Sigmoid colon (tissue), 7 donors: ENCODE results near the gene EPB41L4B. TPM values are rescaled to one million over a fixed set of nuclear protein-coding genes. Genes with fewer than 3 reads are reported as not detected.
"Not testable (repeated sequence)": the region's sequence is repeated elsewhere in the genome, so short reads cannot be mapped to it uniquely, and the experiment has no call there.

Source experiments
- DNase-seq: peaks from one replicate; pipeline ENCODE4 v3.0.0-alpha.2; 2019
- H3K27ac ChIP-seq, 4 donors: fragments of 200-600 bp; sonication (generic); one replicate each; pipeline ENCODE4 v1.5.1; 2016 to 2019; ENCODE audit warnings: mild to moderate bottlenecking in 1 of 4
- H3K27me3 ChIP-seq, 3 donors: fragments of 200-600 bp; sonication (generic); one replicate each; pipeline ENCODE4 v1.5.1; 2019; ENCODE audit warnings: mild to moderate bottlenecking in 1 of 3
- H3K36me3 ChIP-seq, 4 donors: fragments of 200-600 bp; sonication (generic); one replicate each; pipeline ENCODE4 v1.5.1; 2016 to 2019
- H3K4me1 ChIP-seq, 4 donors: fragments of 200-600 bp; sonication (generic); one replicate each; pipeline ENCODE4 v1.5.1; 2017 to 2019
- H3K4me3 ChIP-seq, 4 donors: fragments of 200-600 bp; sonication (generic); one replicate each; pipeline ENCODE4 v1.5.1; 2017 to 2019; ENCODE audit warnings: mild to moderate bottlenecking in 2 of 4, moderate library complexity in 1 of 4
- H3K9me3 ChIP-seq, 4 donors: fragments of 200-600 bp in 3 of 4; sonication (generic) in 3 of 4; one replicate each; pipeline versions ENCODE4 v1.5.1 to v1.6.1; 2013 to 2019
- CTCF ChIP-seq, 4 experiments: fragments of 450-650 bp in 3 of 4; fragments of 200-600 bp in 1 of 4; IDR thresholded peaks; one replicate each; pipeline ENCODE4 v1.5.1; 2016 to 2019; ENCODE audit warnings: antibody characterized with exemption in 4 of 4, mild to moderate bottlenecking in 3 of 4, moderate library complexity in 2 of 4
- EP300 ChIP-seq, 4 donors: sonication (generic); formaldehyde crosslinking; IDR thresholded peaks; one replicate each; pipeline ENCODE4 v1.6.1; 2017; ENCODE audit warnings: antibody characterized with exemption in 4 of 4
- POLR2A ChIP-seq, 2 donors: fragments of 450-650 bp; IDR thresholded peaks; one replicate each; pipeline ENCODE4 v1.6.1; 2016; ENCODE audit warnings: antibody characterized with exemption in 2 of 2, mild to moderate bottlenecking in 2 of 2, moderate library complexity in 2 of 2
- POLR2AphosphoS5 ChIP-seq, 4 donors: sonication (generic); formaldehyde crosslinking; IDR thresholded peaks; one replicate each; pipeline ENCODE4 v1.6.1; 2017; ENCODE audit warnings: antibody characterized with exemption in 4 of 4
- WGBS, 2 donors: extraction: QIAGEN DNeasy Blood & Tissue Kit; methylation state at CpG; one replicate each; pipeline ENCODE4 v1.1.7; 2013; 5-methylcytosine and 5-hydroxymethylcytosine counted together
- intact Hi-C: fragments of 100-400 bp; cut with DNase I; formaldehyde crosslinking; loops from one replicate; pipeline ENCODE4 v1.15.1; 2023
- polyA plus RNA-seq, 3 donors: library from polyadenylated mRNA; stranded (reverse); fragments of 200-250 nt; gene quantifications; one replicate each; pipeline ENCODE4 v1.2.3, GENCODE V29; 2013
- total RNA-seq, 4 donors: library from RNA; depleted of rRNA; stranded (reverse); fragments of >200 nt; gene quantifications; one replicate each; pipeline ENCODE4 v1.1.0, GENCODE V29; 2016
- donor health status: healthy with polysubstance abuse.
- donor health status: Bipolar disorder and iron deficiency.
- donor health status: healthy.

Gene EPB41L4B
- total and polyA plus RNA-seq, 7 donors = 0.49 to 160 (median 2.5) TPM

- no peak overlapping the region for H3K27ac ChIP-seq
- no peaks in the 10 kb centered on the region for H3K4me1 ChIP-seq
- H3K27me3 ChIP-seq = no peaks in the 10 kb centered on the region
- no peak for DNase-seq
- WGBS, 2 donors = 98 to 99% methylated on average over 2 of the region's 2 CpGs
- no peaks in the 10 kb centered on the region for H3K9me3 ChIP-seq
- H3K36me3 ChIP-seq = no peaks in the 10 kb centered on the region
- TF ChIP-seq POLR2A (IDR thresholded peaks at IDR 0.05) = no peak
- TF ChIP-seq CTCF (IDR thresholded peaks at IDR 0.05) = no peak
- no peak for TF ChIP-seq EP300 (IDR thresholded peaks at IDR 0.05)
- no peak for TF ChIP-seq POLR2AphosphoS5 (IDR thresholded peaks at IDR 0.05)
- intact Hi-C loops = no loop called here
- no peak overlapping the region for H3K4me3 ChIP-seq
Measured at GRCh38 chr9:109133533-109133932, 187.3 kb downstream of the EPB41L4B start.

- Histone ChIP-seq H3K27me3 (no peaks in the 10 kb centered on the region), H3K4me3 (no peak overlapping the region), H3K4me1 (no peaks in the 10 kb centered on the region), H3K9me3 (no peaks in the 10 kb centered on the region), H3K36me3 (no peaks in the 10 kb centered on the region), H3K27ac (no peak overlapping the region)
- intact Hi-C loops = no loop called here
- no peak for TF ChIP-seq EP300 (IDR thresholded peaks at IDR 0.05)
- no peak for TF ChIP-seq POLR2A (IDR thresholded peaks at IDR 0.05)
- no peak for TF ChIP-seq CTCF (IDR thresholded peaks at IDR 0.05)
- no peak for TF ChIP-seq POLR2AphosphoS5 (IDR thresholded peaks at IDR 0.05)
- WGBS, 2 donors = 22 to 35% methylated on average over 2 of the region's 2 CpGs
- no peak for DNase-seq
Measured at GRCh38 chr9:109132567-109133021, 188.3 kb downstream of the EPB41L4B start.

- Histone ChIP-seq H3K27ac (no peak overlapping the region), H3K4me1 (no peaks in the 10 kb centered on the region), H3K9me3 (no peaks in the 10 kb centered on the region), H3K4me3 (no peak overlapping the region), H3K36me3 (no peaks in the 10 kb centered on the region), H3K27me3 (no peaks in the 10 kb centered on the region)
- 37 to 73% methylated on average over 6 of the region's 6 CpGs for WGBS, 2 donors
- no peak for DNase-seq
- TF ChIP-seq POLR2AphosphoS5 (IDR thresholded peaks at IDR 0.05) = no peak
- no peak for TF ChIP-seq EP300 (IDR thresholded peaks at IDR 0.05)
- TF ChIP-seq POLR2A (IDR thresholded peaks at IDR 0.05) = no peak
- no peak for TF ChIP-seq CTCF (IDR thresholded peaks at IDR 0.05)
- intact Hi-C loops = loop anchor here (10.0 kb wide), 1 partner anchor 195 kb away; the partner anchor contains the start of gene EPB41L4B
Measured at GRCh38 chr9:109129470-109130197, 191.2 kb downstream of the EPB41L4B start.

- not testable (repeated sequence) for H3K9me3 ChIP-seq, H3K4me1 ChIP-seq, H3K27ac ChIP-seq, H3K27me3 ChIP-seq, H3K36me3 ChIP-seq, DNase-seq, H3K4me3 ChIP-seq
- intact Hi-C loops = loop anchor here (10.0 kb wide), 1 partner anchor 198 kb away; the partner anchor contains the start of gene EPB41L4B
- 84 to 86% methylated on average over 4 of the region's 4 CpGs for WGBS, 2 donors
Measured at GRCh38 chr9:109126671-109127070, 194.2 kb downstream of the EPB41L4B start.

- Histone ChIP-seq H3K27ac (no peak overlapping the region), H3K36me3 (no peaks in the 10 kb centered on the region), H3K4me1 (peaks cover 0 to 6% (median 6%) of the 10 kb centered on the region in 4 donors), H3K4me3 (no peak overlapping the region), H3K27me3 (no peaks in the 10 kb centered on the region), H3K9me3 (no peaks in the 10 kb centered on the region)
- no peak for DNase-seq
- intact Hi-C loops = loop anchor here (10.0 kb wide), 1 partner anchor 201 kb away; the partner anchor contains the start of gene EPB41L4B
- TF ChIP-seq POLR2AphosphoS5 (IDR thresholded peaks at IDR 0.05) (no peak), CTCF (IDR thresholded peaks at IDR 0.05) (no peak), EP300 (IDR thresholded peaks at IDR 0.05) (no peak), POLR2A (IDR thresholded peaks at IDR 0.05) (no peak)
- 31 to 68% methylated on average over 2 of the region's 2 CpGs for WGBS, 2 donors
Measured at GRCh38 chr9:109124121-109124520, 196.7 kb downstream of the EPB41L4B start.
